Renal cortex interstitium (tissue), 11 donors: ENCODE data around the gene NACC1. TPM values are rescaled to one million over a fixed set of nuclear protein-coding genes. Genes with fewer than 3 reads are reported as not detected.

Experiments used
- DNase-seq, 11 donors: peaks; one replicate each; pipeline ENCODE4 v3.0.0-alpha.2; 2013; ENCODE audit warnings: low read depth in 9 of 11, low spot score in 4 of 11; ENCODE audit errors: extremely low read depth in 1 of 11
- polyA plus RNA-seq, 3 donors: library from polyadenylated mRNA; unstranded; fragments of 120-200 nt; gene quantifications; one replicate each; pipeline ENCODE4 v1.2.1, GENCODE V29; 2013; ENCODE audit not compliant: insufficient read length in 3 of 3

NACC1 gene
- polyA plus RNA-seq, 3 donors: 21.2 to 34.0 (median 30.5) TPM

DNA sequence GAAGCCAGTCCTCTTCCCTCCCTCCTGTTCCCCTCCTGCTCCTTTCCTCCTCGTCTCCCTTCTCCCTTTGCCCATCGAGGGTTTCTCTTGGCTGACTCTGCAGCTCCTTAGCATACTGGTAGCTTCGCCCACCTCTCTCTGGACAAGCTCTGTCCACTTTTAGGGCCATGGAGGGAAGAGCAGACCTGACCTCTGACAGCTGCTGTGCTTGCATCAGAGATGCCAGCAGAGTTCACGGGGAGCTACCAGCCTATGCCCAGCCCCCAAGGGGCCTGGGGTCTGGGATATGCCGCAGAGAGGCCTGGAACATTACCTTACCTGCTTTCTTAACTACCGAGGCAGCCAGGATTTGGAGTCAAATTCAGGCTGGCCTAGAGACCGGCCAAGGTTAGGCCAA, 35.1 kb upstream of the NACC1 start:
- no peak for DNase-seq

GRCh38 chr19:13083627-13084026, 34.4 kb upstream of the NACC1 start:
- DNase-seq: no peak

DNA sequence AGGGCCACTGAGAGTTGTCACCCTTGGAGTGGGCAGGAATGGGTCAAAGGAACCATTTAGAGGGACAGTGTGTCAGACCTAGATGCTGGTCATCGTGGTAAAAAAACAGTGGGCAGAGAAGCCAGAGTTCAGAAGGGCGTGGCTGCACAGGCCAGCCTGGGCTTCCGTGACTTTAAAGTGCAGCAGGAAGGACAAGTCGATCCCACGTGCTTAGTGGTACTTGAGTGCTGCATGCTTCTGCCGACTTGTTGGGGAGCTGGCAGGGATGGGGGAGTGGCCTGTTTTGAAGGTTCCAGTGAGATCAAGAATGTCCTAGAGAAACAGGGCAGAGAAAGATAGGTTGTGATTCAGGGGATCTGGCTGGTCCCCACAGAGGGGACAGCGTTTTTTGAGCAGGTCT, 32.4 kb upstream of the NACC1 start:
- no peak for DNase-seq

- DNase-seq: no peak
Measured at GRCh38 chr19:13086341-13086740, 31.7 kb upstream of the NACC1 start.

- DNase-seq: no peak
Measured at GRCh38 chr19:13087295-13087694, 30.8 kb upstream of the NACC1 start.

GRCh38 chr19:13087795-13088537, 30.1 kb upstream of the NACC1 start:
- DNase-seq: no peak

- DNase-seq: no peak
Measured at GRCh38 chr19:13089139-13089856, 28.8 kb upstream of the NACC1 start.

GRCh38 chr19:13089857-13090507, 28.1 kb upstream of the NACC1 start:
- DNase-seq: no peak

GRCh38 chr19:13090511-13091231, 27.4 kb upstream of the NACC1 start:
- no peak for DNase-seq

- DNase-seq: peak in 3 of 11 donors; percentile 60 to 75 (median 67)
Measured at GRCh38 chr19:13091400-13092157, 26.5 kb upstream of the NACC1 start.

DNA sequence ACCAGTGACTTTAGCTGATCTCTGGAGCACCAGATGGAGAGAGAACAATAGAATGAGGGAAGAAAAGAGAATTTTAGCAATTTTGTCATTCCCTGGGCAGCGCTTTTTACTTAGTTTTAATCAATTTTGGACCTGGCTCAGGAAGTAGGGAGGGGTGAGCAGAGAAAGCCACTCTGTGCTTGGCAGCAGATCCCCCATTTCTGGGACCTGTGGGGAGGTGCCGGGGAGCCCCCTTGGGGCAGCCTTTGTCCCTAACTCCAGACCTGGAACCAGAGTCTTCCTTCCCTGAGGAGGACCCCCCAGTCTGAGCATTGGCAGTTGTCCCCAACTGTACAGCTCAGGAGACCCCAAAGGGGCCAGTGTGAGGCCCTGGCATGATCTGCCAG, 25.9 kb upstream of the NACC1 start:
- no peak for DNase-seq

DNA sequence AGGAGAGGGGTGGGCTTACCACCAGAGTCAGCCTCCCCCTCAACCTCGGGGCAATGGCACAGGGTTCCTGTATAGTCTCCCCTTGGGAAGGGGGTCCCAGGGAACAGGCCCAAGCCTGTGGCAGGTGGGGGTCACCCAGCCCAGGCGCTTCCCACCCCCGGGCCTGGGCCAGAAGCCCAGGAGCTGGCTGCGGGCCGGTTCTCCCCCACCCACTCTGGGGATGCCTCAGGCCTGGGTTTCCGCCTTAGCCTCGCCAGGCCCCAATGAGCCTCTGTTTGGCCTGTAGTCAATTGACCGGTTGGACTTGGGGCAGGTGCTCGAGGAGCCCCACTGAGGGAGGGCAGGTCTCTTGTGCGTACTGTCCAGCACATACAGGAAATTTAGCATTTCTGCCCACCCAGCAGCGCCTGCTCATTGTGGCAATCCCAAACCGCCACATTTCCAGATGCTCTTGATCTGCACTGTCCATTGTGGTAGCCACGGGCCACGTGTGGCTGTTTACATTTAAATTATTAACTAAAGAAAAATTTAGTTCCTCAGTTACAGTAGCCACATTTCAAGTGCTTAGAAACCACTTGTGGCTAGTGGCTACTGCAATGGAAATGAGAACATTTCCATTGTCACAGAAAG, 25.3 kb upstream of the NACC1 start:
- no peak for DNase-seq

- peak in 6 of 11 donors; percentile 66 to 81 (median 74) for DNase-seq
Measured at GRCh38 chr19:13093407-13094105, 24.5 kb upstream of the NACC1 start.

DNA sequence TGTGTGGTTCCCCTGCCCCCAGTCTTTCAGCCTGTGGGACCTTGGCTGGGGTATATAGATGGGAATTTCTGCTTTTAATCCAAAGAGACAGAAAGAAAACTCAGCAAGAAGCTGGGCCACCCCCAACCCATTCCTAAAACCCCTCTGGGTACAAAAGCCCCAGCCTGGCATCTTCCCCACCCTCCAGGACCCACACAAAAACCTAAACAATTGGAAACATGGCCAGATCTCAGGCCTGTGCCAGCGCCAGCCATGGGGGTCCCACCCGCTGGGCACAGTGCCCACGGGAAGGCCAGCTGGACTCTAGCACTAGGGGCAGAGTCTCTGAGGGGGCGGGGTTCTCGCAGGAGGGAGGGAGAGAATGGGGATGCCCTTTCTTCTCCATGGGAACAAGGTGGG, 24.0 kb upstream of the NACC1 start:
- DNase-seq: no peak

GRCh38 chr19:13094771-13095392, 23.2 kb upstream of the NACC1 start:
- DNase-seq: no peak

DNA sequence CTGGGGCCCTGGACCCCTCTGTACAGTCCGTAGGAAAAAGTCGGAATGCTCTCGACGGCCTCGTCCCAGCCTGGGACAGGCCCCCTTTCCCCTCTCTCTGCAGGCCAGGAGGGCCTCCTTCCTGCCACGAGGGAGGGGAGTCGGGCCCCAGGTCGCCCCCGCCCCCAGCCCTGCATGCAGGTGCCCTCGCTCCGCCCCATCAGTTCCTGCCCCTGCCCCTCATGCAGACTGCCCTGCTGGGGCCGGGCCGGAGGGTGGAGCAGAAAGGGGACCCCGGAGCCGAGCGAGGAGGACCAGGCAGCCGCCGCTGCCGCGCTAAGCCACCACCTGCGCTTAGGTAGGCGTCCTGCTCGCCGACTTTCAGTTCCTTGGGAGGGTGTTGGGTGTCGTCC, 22.7 kb upstream of the NACC1 start:
- DNase-seq: no peak
